Esophagus muscularis mucosa (tissue), 3 donors: Measurements from ENCODE around the gene ANKRD40.

Experiments used
- POLR2A ChIP-seq: fragments of 450-650 bp; IDR thresholded peaks from one replicate; pipeline ENCODE4 v1.6.1; 2017; ENCODE audit warnings: antibody characterized with exemption, moderate library complexity, mild to moderate bottlenecking, low read depth
- TF ChIP-seq, protein P1 (sequence below), 3 experiments: fragments of 200-600 bp in 2 of 3; fragments of 450-650 bp in 1 of 3; sonication (generic) in 2 of 3; IDR thresholded peaks; one replicate each; pipeline ENCODE4 v1.5.1; 2017 to 2019; ENCODE audit warnings: antibody characterized with exemption in 3 of 3, mild to moderate bottlenecking in 2 of 3, moderate library complexity in 1 of 3

DNA sequence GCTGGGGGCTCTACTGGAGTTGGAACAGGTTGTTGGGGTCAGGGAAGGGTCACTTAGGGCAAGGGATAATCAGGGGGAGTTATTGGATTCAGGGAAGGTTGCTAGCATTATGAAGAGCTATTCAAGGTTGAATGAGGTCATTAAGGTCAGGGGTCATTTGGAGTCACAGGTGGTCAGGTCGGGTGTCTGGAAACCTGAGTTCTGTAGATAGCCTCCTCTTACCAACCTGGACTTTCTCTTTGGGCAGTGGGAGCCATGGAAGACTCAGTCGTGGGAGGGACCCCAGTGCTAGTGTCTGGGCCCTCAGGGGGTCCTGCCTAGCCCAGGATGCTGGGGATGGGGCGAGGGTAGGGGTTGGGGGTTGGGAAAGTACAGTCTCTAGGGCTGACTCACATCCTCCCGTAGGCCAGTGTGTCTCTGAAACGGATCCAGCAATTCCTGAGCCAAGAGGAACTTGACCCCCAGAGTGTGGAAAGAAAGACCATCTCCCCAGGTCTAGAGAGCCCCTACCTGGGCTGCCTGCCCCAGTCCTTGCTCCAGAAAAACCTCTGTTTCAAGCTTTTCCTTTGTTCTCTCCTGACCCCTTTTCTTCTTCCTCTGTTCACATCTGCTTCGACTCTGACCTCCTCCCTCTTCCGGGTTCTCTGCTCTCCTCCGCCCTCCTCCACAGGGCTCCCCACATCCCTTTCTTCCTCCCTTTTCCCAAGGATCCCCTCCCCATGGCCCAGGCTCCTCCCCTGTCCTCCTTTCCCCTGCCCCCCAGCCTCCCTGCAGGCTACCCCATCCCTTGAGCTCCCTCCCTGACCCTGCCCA is 39.5 kb downstream of the ANKRD40 start:
- TF ChIP-seq, protein P1, sequence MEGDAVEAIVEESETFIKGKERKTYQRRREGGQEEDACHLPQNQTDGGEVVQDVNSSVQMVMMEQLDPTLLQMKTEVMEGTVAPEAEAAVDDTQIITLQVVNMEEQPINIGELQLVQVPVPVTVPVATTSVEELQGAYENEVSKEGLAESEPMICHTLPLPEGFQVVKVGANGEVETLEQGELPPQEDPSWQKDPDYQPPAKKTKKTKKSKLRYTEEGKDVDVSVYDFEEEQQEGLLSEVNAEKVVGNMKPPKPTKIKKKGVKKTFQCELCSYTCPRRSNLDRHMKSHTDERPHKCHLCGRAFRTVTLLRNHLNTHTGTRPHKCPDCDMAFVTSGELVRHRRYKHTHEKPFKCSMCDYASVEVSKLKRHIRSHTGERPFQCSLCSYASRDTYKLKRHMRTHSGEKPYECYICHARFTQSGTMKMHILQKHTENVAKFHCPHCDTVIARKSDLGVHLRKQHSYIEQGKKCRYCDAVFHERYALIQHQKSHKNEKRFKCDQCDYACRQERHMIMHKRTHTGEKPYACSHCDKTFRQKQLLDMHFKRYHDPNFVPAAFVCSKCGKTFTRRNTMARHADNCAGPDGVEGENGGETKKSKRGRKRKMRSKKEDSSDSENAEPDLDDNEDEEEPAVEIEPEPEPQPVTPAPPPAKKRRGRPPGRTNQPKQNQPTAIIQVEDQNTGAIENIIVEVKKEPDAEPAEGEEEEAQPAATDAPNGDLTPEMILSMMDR (IDR thresholded peaks at IDR 0.05): no peak
- no peak for TF ChIP-seq POLR2A
